ENCODE results near the gene SMC1A.
"Not testable (repeated sequence)": the region's sequence is repeated elsewhere in the genome, so short reads cannot be mapped to it uniquely, and the experiment has no call there.

Gene SMC1A

GRCh38 chrX:53376888-53377287, 45.6 kb downstream of the SMC1A start:
- no peak for DNase-seq (ENCODE audit: low read depth)
- no peak for TF ChIP-seq CTCF (conservative IDR thresholded peaks at IDR 0.05; ENCODE audit: control insufficient read depth, insufficient read depth, low read depth, low read length)
- no peak overlapping the region for H3K4me3 ChIP-seq (ENCODE audit: control insufficient read depth, low read depth, low read length)

DNA sequence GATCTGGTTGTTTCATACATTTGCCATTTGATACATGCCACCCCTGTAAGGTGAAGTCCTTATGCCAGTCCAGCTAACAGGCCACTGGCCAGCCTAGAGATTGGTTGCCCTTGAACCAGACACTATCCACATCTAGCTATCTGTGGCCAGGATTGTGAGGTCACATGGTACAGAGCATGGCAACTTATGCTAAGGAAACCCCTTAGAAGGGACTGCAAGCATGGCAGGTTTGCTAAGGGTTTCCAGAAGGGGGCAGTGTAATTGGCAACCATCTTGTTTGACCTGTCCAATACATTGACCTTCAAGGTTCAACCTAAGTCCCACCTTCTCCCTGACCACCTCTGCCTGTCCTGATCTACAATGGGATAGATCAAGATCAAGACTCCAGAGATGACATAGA, 47.5 kb downstream of the SMC1A start:
- no peak for DNase-seq (ENCODE audit: low read depth)
- TF ChIP-seq CTCF (conservative IDR thresholded peaks at IDR 0.05; ENCODE audit: control insufficient read depth, insufficient read depth, low read depth, low read length) = peak; percentile 2
- H3K4me3 ChIP-seq (ENCODE audit: control insufficient read depth, low read depth, low read length) = no peak overlapping the region

- TF ChIP-seq CTCF (conservative IDR thresholded peaks at IDR 0.05; ENCODE audit: control insufficient read depth, insufficient read depth, low read depth, low read length) = no peak
- DNase-seq (ENCODE audit: low read depth) = peak; percentile 59
- H3K4me3 ChIP-seq (ENCODE audit: control insufficient read depth, low read depth, low read length) = no peak overlapping the region
These were observed 48.1 kb downstream of the SMC1A start for GRCh38 chrX:53374222-53374820.

DNA sequence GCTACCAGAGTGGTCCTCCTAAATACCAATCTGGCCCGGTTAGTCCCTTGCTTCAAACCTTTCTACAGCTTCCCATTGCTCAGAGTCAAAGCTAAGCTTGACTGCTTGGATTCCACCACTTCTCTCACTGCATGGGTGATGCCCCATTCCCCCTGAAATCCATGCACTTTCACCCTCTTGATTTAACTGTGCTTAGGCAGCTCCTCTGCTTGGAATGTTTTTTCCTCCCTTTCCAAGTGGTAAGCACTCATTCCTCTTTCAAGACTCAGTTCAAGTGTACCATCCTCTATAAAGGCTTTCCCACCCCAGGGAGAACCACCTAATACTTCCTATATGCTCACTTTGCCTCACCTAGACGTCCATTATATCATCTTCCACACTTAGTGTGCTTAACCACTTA, 49.1 kb downstream of the SMC1A start:
- no peak for TF ChIP-seq CTCF (conservative IDR thresholded peaks at IDR 0.05; ENCODE audit: control insufficient read depth, insufficient read depth, low read depth, low read length)
- no peak for DNase-seq (ENCODE audit: low read depth)
- no peak overlapping the region for H3K4me3 ChIP-seq (ENCODE audit: control insufficient read depth, low read depth, low read length)

- DNase-seq (ENCODE audit: low read depth); H3K4me3 ChIP-seq (ENCODE audit: control insufficient read depth, low read depth, low read length): not testable (repeated sequence)
These were observed 56.0 kb downstream of the SMC1A start for GRCh38 chrX:53366454-53366853.

DNA sequence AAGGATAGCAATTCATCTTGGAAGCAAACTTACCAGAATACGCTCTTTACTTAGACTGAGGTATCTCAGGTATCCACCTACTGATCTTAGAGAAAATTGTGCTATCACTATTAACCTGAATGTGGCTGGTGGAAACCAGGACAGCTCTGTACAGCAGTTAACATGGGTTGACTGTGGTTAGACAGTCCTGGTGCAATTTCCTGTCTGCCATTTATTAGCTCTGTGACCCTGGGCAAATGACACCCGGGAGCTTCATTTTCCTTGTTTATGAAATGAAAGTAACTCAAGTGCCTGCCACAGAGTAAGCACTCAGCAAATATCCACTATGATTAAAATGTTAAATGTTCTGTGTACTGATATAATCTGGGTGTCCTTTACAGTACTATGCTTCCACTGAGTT, 60.0 kb downstream of the SMC1A start:
- TF ChIP-seq CTCF (conservative IDR thresholded peaks at IDR 0.05; ENCODE audit: control insufficient read depth, insufficient read depth, low read depth, low read length) = no peak
- DNase-seq (ENCODE audit: low read depth) = no peak
- H3K4me3 ChIP-seq (ENCODE audit: control insufficient read depth, low read depth, low read length) = no peak overlapping the region

GRCh38 chrX:53357799-53358530, 64.5 kb downstream of the SMC1A start:
- DNase-seq (ENCODE audit: low read depth) = peak; percentile 49
- H3K4me3 ChIP-seq (ENCODE audit: control insufficient read depth, low read depth, low read length) = no peak overlapping the region
- TF ChIP-seq CTCF (conservative IDR thresholded peaks at IDR 0.05; ENCODE audit: control insufficient read depth, insufficient read depth, low read depth, low read length) = no peak

Measured in fibroblast of mammary gland (primary cell).